Immature natural killer cell (primary cell): ENCODE data around the gene HEXIM2. TPM values are rescaled to one million over a fixed set of nuclear protein-coding genes. Genes with fewer than 3 reads are reported as not detected.
"Not testable (repeated sequence)": the region's sequence is repeated elsewhere in the genome, so short reads cannot be mapped to it uniquely, and the experiment has no call there.

Source experiments
- DNase-seq, 3 donors: peaks; one replicate each; pipeline ENCODE4 v3.0.0; 2022; ENCODE audit warnings: mixed read lengths in 1 of 3
- H3K27ac Mint-ChIP-seq, 6 donors: one replicate each; pipeline ENCODE4 v1.8.0; 2020; ENCODE audit warnings: mixed read lengths in 6 of 6, mild to moderate bottlenecking in 5 of 6, inconsistent platforms in 4 of 6, moderate library complexity in 3 of 6
- H3K27me3 Mint-ChIP-seq, 3 donors: one replicate each; pipeline ENCODE4 v1.8.0; 2020 to 2021; ENCODE audit warnings: low read depth in 3 of 3, mild to moderate bottlenecking in 3 of 3, mixed read lengths in 3 of 3, moderate library complexity in 3 of 3, inconsistent platforms in 1 of 3
- H3K36me3 Mint-ChIP-seq, 3 donors: one replicate each; pipeline ENCODE4 v1.8.0; 2020; ENCODE audit warnings: mixed read lengths in 3 of 3, inconsistent platforms in 2 of 3, mild to moderate bottlenecking in 2 of 3
- H3K4me1 Mint-ChIP-seq, 2 donors: one replicate each; pipeline ENCODE4 v1.8.0; 2020; ENCODE audit warnings: inconsistent platforms in 2 of 2, mild to moderate bottlenecking in 2 of 2, mixed read lengths in 2 of 2, moderate library complexity in 1 of 2
- H3K4me3 Mint-ChIP-seq, 5 donors: one replicate each; pipeline ENCODE4 v1.8.0; 2020; ENCODE audit warnings: mild to moderate bottlenecking in 5 of 5, mixed read lengths in 5 of 5, inconsistent platforms in 3 of 5, moderate library complexity in 3 of 5
- H3K9me3 Mint-ChIP-seq, 6 donors: one replicate each; pipeline ENCODE4 v1.8.0; 2020; ENCODE audit warnings: mild to moderate bottlenecking in 6 of 6, mixed read lengths in 6 of 6, inconsistent platforms in 4 of 6, moderate library complexity in 3 of 6
- polyA plus RNA-seq, 3 donors: library from polyadenylated mRNA; unstranded; fragments of 300-500 nt; fragmentation: Illumina TruSeq; gene quantifications; one replicate each; pipeline ENCODE4 v1.2.3, GENCODE V29; 2021

The HEXIM2 gene
- polyA plus RNA-seq, 3 donors from 2014 or later = 1.9 to 7.4 (median 5.6) TPM

GRCh38 chr17:45175759-45176115 is 14.1 kb downstream of the HEXIM2 start:
- H3K4me3 Mint-ChIP-seq = no peak overlapping the region
- H3K9me3 Mint-ChIP-seq = no peaks in the 10 kb centered on the region
- DNase-seq = no peak
- H3K36me3 Mint-ChIP-seq = no peaks in the 10 kb centered on the region
- H3K4me1 Mint-ChIP-seq = peaks cover 18 to 22% of the 10 kb centered on the region in 2 donors
- peak overlapping the region in 3 of 6 donors; percentile 26 to 57 (median 28) for H3K27ac Mint-ChIP-seq
- peaks cover 3 to 7% (median 6%) of the 10 kb centered on the region in 3 donors for H3K27me3 Mint-ChIP-seq

DNA sequence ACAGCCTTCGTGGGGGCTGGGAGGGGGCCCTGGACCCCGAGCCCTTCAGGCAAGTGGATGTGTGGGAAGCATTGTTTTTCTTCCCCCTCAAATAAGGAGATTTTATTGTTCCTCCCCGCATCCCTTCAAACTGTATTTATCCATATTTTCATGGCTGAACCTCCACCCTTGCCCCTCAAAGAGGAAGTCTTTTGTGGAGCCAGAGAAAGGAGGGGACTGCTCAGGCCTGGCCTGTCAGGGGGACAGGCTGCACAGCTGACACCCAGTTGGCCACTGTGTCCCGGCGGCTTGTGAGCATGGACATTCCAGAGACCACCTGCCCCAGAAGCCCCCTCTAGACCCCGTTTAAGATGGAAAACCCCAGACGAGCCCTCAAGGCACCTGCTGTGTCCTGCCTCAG is 15.9 kb downstream of the HEXIM2 start:
- peaks cover 6 to 9% of the 10 kb centered on the region in 2 donors for H3K4me1 Mint-ChIP-seq
- DNase-seq = no peak
- no peak overlapping the region for H3K27ac Mint-ChIP-seq
- peaks cover 3 to 7% (median 4%) of the 10 kb centered on the region in 3 donors for H3K27me3 Mint-ChIP-seq
- no peaks in the 10 kb centered on the region for H3K9me3 Mint-ChIP-seq
- no peaks in the 10 kb centered on the region for H3K36me3 Mint-ChIP-seq
- H3K4me3 Mint-ChIP-seq = no peak overlapping the region

GRCh38 chr17:45184144-45184543 is 22.5 kb downstream of the HEXIM2 start:
- Mint-ChIP-seq H3K27ac (no peak overlapping the region), H3K4me3 (no peak overlapping the region), H3K9me3 (no peaks in the 10 kb centered on the region)

DNA sequence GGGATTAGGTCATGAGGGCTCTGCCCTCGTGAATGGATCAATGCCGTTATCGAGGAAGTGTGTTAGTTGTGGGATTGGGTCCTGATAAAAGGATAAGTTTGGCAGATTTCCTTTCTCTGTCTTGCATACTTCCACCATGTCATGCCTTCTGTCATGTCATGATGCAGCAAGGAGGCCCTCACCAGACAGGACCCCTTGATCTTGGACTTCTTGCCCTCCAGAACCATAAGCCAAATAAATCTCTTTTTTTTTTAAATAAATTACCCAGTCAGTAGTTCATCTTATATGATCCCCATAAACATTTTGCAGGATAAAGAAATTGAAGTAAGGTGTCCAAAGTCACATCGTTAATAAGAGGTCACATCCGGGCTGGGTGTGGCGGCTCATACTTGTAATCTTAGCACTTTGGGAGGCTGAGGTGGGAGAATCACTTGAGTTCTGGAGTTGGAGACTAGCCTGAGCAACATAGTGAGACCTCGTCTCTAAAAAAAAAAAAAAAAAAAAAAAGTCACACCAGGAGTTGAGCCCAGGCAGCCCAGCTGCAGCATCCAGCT is 25.2 kb downstream of the HEXIM2 start:
- DNase-seq = no peak
- no peaks in the 10 kb centered on the region for H3K4me1 Mint-ChIP-seq
- no peak overlapping the region for H3K4me3 Mint-ChIP-seq
- no peaks in the 10 kb centered on the region for H3K36me3 Mint-ChIP-seq
- no peaks in the 10 kb centered on the region for H3K9me3 Mint-ChIP-seq
- no peak overlapping the region for H3K27ac Mint-ChIP-seq
- peaks cover 0 to 4% (median 2%) of the 10 kb centered on the region in 3 donors for H3K27me3 Mint-ChIP-seq

More at GRCh38 chr17:45184144-45184543, 22.5 kb downstream of the HEXIM2 start:
- Mint-ChIP-seq H3K36me3 (no peaks in the 10 kb centered on the region), H3K4me1 (no peaks in the 10 kb centered on the region), H3K27me3 (peaks cover 0 to 7% (median 2%) of the 10 kb centered on the region in 3 donors)
- no peak for DNase-seq

GRCh38 chr17:45189009-45189408 is 27.3 kb downstream of the HEXIM2 start:
- Mint-ChIP-seq H3K27ac (no peak overlapping the region), H3K27me3 (peaks cover 0 to 2% (median 2%) of the 10 kb centered on the region in 3 donors), H3K9me3 (no peaks in the 10 kb centered on the region), H3K4me3 (no peak overlapping the region), H3K4me1 (no peaks in the 10 kb centered on the region), H3K36me3 (no peaks in the 10 kb centered on the region)
- no peak for DNase-seq

GRCh38 chr17:45190503-45191255 is 29.0 kb downstream of the HEXIM2 start:
- Mint-ChIP-seq H3K27ac (no peak overlapping the region), H3K36me3 (peaks cover 0 to 3% (median 0%) of the 10 kb centered on the region in 3 donors), H3K27me3 (peaks cover 0 to 2% (median 2%) of the 10 kb centered on the region in 3 donors), H3K9me3 (no peaks in the 10 kb centered on the region), H3K4me1 (no peaks in the 10 kb centered on the region), H3K4me3 (no peak overlapping the region)
- DNase-seq = no peak

DNA sequence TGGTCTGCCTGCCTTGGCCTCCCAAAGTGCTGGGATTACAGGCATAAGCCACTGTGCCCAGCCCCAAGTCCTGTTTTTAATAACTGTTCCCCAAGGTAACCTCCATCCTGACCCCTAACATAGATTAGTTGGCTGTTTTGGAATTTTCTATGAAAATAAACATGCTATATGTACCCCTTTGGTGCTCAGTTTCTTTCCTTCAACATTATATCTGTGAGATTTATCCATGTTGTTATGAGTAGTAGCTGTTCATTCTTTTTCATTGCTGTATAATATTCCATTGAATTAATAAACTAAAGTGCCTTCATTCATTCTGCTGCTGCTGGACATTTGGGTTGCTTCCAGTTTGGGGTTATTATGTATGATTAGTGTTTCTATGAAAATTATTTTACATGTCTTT is 33.7 kb downstream of the HEXIM2 start:
- Mint-ChIP-seq H3K9me3 (no peaks in the 10 kb centered on the region), H3K4me1 (no peaks in the 10 kb centered on the region), H3K27ac (no peak overlapping the region), H3K36me3 (peaks cover 0 to 4% (median 0%) of the 10 kb centered on the region in 3 donors), H3K4me3 (no peak overlapping the region), H3K27me3 (peaks cover 0 to 2% (median 2%) of the 10 kb centered on the region in 3 donors)
- DNase-seq = no peak

- H3K27ac Mint-ChIP-seq = no peak overlapping the region
Observed at GRCh38 chr17:45197108-45197507, 35.4 kb downstream of the HEXIM2 start.

DNA sequence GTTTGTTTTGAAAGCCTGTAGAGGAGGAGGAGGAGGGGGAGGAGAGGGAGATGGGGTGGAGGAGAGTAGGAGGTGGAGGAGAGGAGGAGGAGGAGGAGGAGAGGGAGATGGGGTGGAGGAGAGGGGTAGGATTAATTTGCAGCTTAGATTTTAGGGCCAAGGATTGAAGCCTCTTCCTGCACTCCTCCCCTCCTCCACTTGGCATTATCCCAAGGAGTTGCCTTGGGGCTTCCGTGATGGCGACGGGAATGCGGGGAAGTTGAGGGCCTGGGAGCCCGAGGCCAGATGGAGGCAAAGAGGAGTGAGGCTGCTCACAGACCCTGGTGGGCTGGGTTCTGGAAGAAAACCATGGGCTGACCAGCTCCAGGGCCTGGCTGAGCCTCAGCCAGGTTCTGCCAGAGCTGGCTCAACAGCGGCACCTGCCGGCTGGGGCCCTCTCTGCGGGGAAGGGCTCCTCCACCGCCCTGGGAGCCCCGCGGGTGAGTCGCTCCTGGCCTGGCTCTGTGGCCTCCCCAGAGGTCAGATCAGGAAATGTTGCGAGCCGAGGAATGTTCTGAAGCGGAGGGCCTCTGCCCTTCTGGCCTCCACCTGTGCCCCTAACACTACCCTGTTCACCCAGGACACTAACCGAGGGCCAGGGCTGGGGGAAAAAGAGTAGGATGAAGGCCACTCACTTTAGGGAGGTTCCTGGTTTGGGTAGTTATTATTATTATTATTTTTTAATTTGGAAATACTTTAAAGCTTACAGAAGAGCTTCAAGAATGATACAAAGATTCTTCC is 36.1 kb downstream of the HEXIM2 start:
- Mint-ChIP-seq H3K27ac (no peak overlapping the region), H3K4me3 (no peak overlapping the region), H3K36me3 (peaks cover 0 to 4% (median 0%) of the 10 kb centered on the region in 3 donors), H3K27me3 (peaks cover 0 to 2% (median 0%) of the 10 kb centered on the region in 3 donors), H3K9me3 (no peaks in the 10 kb centered on the region), H3K4me1 (no peaks in the 10 kb centered on the region)
- DNase-seq = peak; percentile 83 to 86 (median 85)

More at GRCh38 chr17:45197108-45197507, 35.4 kb downstream of the HEXIM2 start:
- H3K4me3 Mint-ChIP-seq = peak overlapping the region in 1 of 5 donors; percentile 33
- peaks cover 0 to 2% (median 2%) of the 10 kb centered on the region in 3 donors for H3K27me3 Mint-ChIP-seq
- peaks cover 0 to 4% (median 0%) of the 10 kb centered on the region in 3 donors for H3K36me3 Mint-ChIP-seq
- DNase-seq = no peak
- H3K4me1 Mint-ChIP-seq = no peaks in the 10 kb centered on the region
- no peaks in the 10 kb centered on the region for H3K9me3 Mint-ChIP-seq

DNA sequence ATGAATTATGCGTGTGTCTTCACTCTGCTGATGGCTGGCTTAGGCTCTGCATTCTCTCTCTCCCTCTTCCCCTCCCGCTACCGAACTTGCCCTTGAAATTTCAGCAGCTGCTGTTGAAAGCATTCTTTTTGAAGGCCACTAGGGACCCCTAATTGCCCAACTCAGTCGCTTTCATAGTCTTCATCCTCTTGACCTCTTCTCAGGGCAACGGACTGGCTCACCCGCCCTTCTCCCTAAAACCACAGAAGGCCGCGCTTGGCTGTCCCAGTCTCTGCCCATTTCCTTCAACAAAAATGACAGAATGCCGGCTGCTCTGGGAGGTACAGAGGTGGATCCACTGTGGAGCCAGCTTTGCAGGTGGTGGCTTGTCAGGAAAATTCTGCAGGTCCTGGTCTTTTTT is 39.0 kb downstream of the HEXIM2 start:
- no peak overlapping the region for H3K4me3 Mint-ChIP-seq
- H3K4me1 Mint-ChIP-seq = no peaks in the 10 kb centered on the region
- DNase-seq = no peak
- H3K27ac Mint-ChIP-seq = peak overlapping the region in 1 of 6 donors; percentile 30
- H3K36me3 Mint-ChIP-seq = peaks cover 0 to under 1% (median 0%) of the 10 kb centered on the region in 3 donors
- peaks cover 0 to 2% (median 0%) of the 10 kb centered on the region in 3 donors for H3K27me3 Mint-ChIP-seq
- H3K9me3 Mint-ChIP-seq = no peaks in the 10 kb centered on the region

DNA sequence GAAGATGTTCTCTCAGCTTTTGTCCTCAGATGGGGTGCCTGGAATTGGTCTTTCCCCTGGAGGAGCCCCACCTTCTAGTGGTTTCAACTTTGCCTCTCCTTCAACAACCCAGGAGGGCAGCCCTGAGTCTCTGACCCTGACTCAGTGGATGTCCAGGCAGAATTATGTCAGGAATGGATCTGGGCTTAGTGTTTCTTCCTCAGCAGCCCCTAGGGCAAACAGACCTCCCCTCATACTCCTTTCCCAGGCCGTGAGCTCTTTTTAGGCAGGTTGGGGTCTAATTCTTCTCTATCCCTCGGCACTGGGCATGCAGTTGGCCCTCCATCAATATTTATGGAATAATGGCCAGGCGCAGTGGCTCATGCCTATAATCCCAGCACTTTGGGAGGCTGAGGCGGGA is 39.8 kb downstream of the HEXIM2 start:
- H3K27ac Mint-ChIP-seq = no peak overlapping the region
- no peak for DNase-seq
- no peak overlapping the region for H3K4me3 Mint-ChIP-seq
- no peaks in the 10 kb centered on the region for H3K4me1 Mint-ChIP-seq
- H3K36me3 Mint-ChIP-seq = no peaks in the 10 kb centered on the region
- peaks cover 0 to 2% (median 0%) of the 10 kb centered on the region in 3 donors for H3K27me3 Mint-ChIP-seq
- H3K9me3 Mint-ChIP-seq = no peaks in the 10 kb centered on the region

DNA sequence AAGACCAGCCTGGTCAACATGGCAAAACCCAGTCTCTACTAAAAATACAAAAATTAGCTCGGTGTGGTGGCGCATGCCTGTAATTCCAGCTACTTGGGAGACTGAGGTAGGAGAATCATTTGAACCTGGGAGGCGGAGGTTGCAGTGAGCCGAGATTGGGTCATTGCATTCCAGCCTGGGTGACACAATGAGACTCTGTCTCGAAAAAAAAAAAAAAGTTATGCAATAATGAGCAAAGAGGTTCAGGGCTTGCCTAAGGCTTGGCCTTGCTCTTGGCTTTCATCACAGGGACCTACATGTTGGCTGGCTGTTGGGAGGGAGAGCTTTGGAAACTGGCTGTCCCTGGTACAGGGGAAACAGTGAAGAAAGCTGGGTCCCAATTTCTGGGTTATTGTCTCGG is 40.2 kb downstream of the HEXIM2 start:
- not testable (repeated sequence) for H3K4me3 Mint-ChIP-seq, H3K4me1 Mint-ChIP-seq, H3K36me3 Mint-ChIP-seq, H3K27me3 Mint-ChIP-seq, H3K9me3 Mint-ChIP-seq, DNase-seq, H3K27ac Mint-ChIP-seq

DNA sequence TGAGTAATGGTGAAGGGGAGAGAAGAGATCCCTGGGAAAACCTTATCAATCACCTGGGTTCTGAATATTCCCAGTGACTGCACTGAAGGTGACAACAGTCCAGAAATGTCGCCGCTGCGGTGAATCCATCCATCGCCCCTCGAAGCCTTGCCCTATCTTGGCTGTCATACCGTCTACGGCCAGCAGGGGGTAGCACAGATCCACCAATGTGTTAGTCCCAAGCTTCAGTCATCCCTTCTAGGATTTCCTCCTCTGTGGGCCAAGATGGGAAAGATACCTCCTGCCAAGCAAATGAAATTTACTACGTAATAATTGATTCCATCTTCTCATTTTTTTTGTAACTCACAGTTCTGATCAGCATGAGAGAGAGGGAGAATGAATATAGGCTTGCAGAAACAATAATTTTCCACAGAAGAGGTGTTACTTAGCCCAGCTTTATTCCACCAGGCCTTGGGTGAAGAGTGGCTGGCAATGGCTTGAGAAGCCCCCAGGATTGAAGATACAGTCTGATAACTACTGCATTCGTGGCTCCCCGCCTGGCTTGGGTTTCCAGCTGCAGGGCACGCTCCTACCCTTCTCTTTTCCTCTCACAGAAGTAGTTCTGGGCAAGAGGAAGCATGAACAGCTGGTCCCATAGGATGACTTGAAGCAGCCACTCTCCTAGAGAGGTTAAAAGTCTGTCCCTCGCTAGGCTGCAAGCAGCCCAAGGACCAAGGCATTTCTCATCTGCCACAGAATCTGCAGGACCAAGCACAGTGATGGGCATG is 57.4 kb downstream of the HEXIM2 start:
- peaks cover 4 to 13% (median 10%) of the 10 kb centered on the region in 3 donors for H3K36me3 Mint-ChIP-seq
- peaks cover 40 to 43% of the 10 kb centered on the region in 2 donors for H3K4me1 Mint-ChIP-seq
- peak overlapping the region; percentile 21 to 91 (median 84) for H3K27ac Mint-ChIP-seq
- H3K27me3 Mint-ChIP-seq = peaks cover 13 to 26% (median 16%) of the 10 kb centered on the region in 3 donors
- DNase-seq = peak; percentile 78 to 82 (median 82)
- no peaks in the 10 kb centered on the region for H3K9me3 Mint-ChIP-seq
- H3K4me3 Mint-ChIP-seq = peak overlapping the region; percentile 52 to 87 (median 79)
